Measurements from ENCODE around the gene ZKSCAN3. TPM values are rescaled to one million over a fixed set of nuclear protein-coding genes. Genes with fewer than 3 reads are reported as not detected.

The ZKSCAN3 gene
- total RNA-seq, 1 experiment from 2014 or later = 11.2 TPM

DNA sequence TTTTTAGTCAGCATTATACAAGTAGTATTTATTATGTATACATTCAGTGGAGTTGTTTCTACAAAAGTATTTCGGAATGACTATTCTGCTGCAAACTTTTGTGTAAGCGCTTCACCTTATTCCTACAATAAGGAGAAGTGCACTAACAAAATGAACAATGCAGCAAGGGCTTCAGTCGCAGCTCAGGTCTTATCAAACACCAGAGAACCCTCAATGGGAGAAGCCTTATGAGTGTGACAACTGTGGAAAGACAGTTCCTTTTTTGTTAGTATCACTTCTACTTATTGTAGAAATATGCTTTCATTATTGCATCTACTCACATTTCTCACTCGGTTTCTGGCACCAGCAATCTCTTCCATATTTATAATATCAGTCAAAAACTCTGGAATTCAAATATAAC lies 18.8 kb downstream of the ZKSCAN3 start:
- no peaks in the 10 kb centered on the region for H4K20me1 ChIP-seq (ENCODE audit: insufficient read depth)
- TF ChIP-seq EGR1 (IDR thresholded peaks at IDR 0.05; ENCODE audit: low read depth) = no peak
- TF ChIP-seq POLR2AphosphoS5 (IDR thresholded peaks at IDR 0.05; ENCODE audit: low read depth, low read length) = no peak
- no peak for TF ChIP-seq EZH2phosphoT487 (IDR thresholded peaks at IDR 0.05; ENCODE audit: borderline replicate concordance)
- TF ChIP-seq FOSL1 (IDR thresholded peaks at IDR 0.05; ENCODE audit: low read depth) = no peak
- TF ChIP-seq, protein P1, sequence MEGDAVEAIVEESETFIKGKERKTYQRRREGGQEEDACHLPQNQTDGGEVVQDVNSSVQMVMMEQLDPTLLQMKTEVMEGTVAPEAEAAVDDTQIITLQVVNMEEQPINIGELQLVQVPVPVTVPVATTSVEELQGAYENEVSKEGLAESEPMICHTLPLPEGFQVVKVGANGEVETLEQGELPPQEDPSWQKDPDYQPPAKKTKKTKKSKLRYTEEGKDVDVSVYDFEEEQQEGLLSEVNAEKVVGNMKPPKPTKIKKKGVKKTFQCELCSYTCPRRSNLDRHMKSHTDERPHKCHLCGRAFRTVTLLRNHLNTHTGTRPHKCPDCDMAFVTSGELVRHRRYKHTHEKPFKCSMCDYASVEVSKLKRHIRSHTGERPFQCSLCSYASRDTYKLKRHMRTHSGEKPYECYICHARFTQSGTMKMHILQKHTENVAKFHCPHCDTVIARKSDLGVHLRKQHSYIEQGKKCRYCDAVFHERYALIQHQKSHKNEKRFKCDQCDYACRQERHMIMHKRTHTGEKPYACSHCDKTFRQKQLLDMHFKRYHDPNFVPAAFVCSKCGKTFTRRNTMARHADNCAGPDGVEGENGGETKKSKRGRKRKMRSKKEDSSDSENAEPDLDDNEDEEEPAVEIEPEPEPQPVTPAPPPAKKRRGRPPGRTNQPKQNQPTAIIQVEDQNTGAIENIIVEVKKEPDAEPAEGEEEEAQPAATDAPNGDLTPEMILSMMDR (IDR thresholded peaks at IDR 0.05 in 2 of 3, conservative IDR thresholded peaks at IDR 0.05 in 1 of 3; ENCODE audit: borderline replicate concordance in 1 of 3, insufficient read depth in 1 of 3, low read depth in 2 of 3, low read length in 2 of 3) = no peak
- no peak for TF ChIP-seq CBX3 (IDR thresholded peaks at IDR 0.05; ENCODE audit: low read depth)
- TF ChIP-seq, protein P2, sequence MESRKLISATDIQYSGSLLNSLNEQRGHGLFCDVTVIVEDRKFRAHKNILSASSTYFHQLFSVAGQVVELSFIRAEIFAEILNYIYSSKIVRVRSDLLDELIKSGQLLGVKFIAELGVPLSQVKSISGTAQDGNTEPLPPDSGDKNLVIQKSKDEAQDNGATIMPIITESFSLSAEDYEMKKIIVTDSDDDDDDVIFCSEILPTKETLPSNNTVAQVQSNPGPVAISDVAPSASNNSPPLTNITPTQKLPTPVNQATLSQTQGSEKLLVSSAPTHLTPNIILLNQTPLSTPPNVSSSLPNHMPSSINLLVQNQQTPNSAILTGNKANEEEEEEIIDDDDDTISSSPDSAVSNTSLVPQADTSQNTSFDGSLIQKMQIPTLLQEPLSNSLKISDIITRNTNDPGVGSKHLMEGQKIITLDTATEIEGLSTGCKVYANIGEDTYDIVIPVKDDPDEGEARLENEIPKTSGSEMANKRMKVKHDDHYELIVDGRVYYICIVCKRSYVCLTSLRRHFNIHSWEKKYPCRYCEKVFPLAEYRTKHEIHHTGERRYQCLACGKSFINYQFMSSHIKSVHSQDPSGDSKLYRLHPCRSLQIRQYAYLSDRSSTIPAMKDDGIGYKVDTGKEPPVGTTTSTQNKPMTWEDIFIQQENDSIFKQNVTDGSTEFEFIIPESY (IDR thresholded peaks at IDR 0.05; ENCODE audit: extremely low read depth, insufficient replicate concordance, low read length) = no peak
- no peak for TF ChIP-seq JUND (IDR thresholded peaks at IDR 0.05)
- TF ChIP-seq SIN3A (IDR thresholded peaks at IDR 0.05; ENCODE audit: low read depth) = no peak
- TF ChIP-seq, protein P3, sequence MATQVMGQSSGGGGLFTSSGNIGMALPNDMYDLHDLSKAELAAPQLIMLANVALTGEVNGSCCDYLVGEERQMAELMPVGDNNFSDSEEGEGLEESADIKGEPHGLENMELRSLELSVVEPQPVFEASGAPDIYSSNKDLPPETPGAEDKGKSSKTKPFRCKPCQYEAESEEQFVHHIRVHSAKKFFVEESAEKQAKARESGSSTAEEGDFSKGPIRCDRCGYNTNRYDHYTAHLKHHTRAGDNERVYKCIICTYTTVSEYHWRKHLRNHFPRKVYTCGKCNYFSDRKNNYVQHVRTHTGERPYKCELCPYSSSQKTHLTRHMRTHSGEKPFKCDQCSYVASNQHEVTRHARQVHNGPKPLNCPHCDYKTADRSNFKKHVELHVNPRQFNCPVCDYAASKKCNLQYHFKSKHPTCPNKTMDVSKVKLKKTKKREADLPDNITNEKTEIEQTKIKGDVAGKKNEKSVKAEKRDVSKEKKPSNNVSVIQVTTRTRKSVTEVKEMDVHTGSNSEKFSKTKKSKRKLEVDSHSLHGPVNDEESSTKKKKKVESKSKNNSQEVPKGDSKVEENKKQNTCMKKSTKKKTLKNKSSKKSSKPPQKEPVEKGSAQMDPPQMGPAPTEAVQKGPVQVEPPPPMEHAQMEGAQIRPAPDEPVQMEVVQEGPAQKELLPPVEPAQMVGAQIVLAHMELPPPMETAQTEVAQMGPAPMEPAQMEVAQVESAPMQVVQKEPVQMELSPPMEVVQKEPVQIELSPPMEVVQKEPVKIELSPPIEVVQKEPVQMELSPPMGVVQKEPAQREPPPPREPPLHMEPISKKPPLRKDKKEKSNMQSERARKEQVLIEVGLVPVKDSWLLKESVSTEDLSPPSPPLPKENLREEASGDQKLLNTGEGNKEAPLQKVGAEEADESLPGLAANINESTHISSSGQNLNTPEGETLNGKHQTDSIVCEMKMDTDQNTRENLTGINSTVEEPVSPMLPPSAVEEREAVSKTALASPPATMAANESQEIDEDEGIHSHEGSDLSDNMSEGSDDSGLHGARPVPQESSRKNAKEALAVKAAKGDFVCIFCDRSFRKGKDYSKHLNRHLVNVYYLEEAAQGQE (IDR thresholded peaks at IDR 0.05; ENCODE audit: low read depth) = no peak
- TF ChIP-seq CEBPB (IDR thresholded peaks at IDR 0.05; ENCODE audit: low read depth) = no peak
- no peak for TF ChIP-seq POLR2A (IDR thresholded peaks at IDR 0.05; ENCODE audit: borderline replicate concordance, extremely low read depth, insufficient read depth, insufficient read length)
- TF ChIP-seq, protein P4, sequence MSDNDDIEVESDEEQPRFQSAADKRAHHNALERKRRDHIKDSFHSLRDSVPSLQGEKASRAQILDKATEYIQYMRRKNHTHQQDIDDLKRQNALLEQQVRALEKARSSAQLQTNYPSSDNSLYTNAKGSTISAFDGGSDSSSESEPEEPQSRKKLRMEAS (IDR thresholded peaks at IDR 0.05) = no peak
- TF ChIP-seq ELF1 (IDR thresholded peaks at IDR 0.05; ENCODE audit: borderline replicate concordance, low read depth) = no peak
- no peak for TF ChIP-seq RAD21 (IDR thresholded peaks at IDR 0.05; ENCODE audit: low read depth)
- no peak for TF ChIP-seq SP1 (IDR thresholded peaks at IDR 0.05; ENCODE audit: low read depth)
- no peak for TF ChIP-seq EZH2 (IDR thresholded peaks at IDR 0.05)
- ATAC-seq (no peak), DNase-seq (ENCODE audit: low read depth, low spot score) (no peak)
- H3K9me2 ChIP-seq (ENCODE audit: insufficient read depth) = no peaks in the 10 kb centered on the region
- H3K79me2 ChIP-seq (ENCODE audit: insufficient read depth, low read length) = no peaks in the 10 kb centered on the region
- no peaks in the 10 kb centered on the region for H3K4me1 ChIP-seq (ENCODE audit: control insufficient read depth in 1 of 2, insufficient read depth in 2 of 2, low read length in 2 of 2)
- H2AFZ ChIP-seq (ENCODE audit: low read depth, low read length, poor library complexity, severe bottlenecking) = no peak overlapping the region
- no peak overlapping the region for H3K27ac ChIP-seq (ENCODE audit: low read depth, low read length)
- no peaks in the 10 kb centered on the region for H3K27me3 ChIP-seq (ENCODE audit: insufficient read depth, low read length)
- H3K9ac ChIP-seq (ENCODE audit: low read length) = no peak overlapping the region
- POLR2A ChIA-PET = no interaction called here
- no TSS peak for BruUV-seq (replicated peaks)
- H3K36me3 ChIP-seq (ENCODE audit: control insufficient read depth in 1 of 2, insufficient read depth in 2 of 2, low read length in 2 of 2) = peaks cover 13 to 17% of the 10 kb centered on the region in 2 experiments; a peak in 3 of 4 replicates
- CTCF ChIA-PET = no interaction called here
- RAD21 ChIA-PET (ENCODE audit: low non-redundant PET in 1 of 2, low total read pairs in 2 of 2, uncharacterized antibody in 2 of 2, unreplicated experiment in 2 of 2) = no interaction called here
- H3K4me2 ChIP-seq (ENCODE audit: low read length) = no peak overlapping the region
- no peaks in the 10 kb centered on the region for H3K9me3 ChIP-seq (ENCODE audit: control insufficient read depth in 1 of 2, insufficient read depth in 1 of 2, low read depth in 1 of 2, low read length in 2 of 2)
- intact Hi-C loops (cut with micrococcal nuclease) = no loop called here
- no peak overlapping the region for H3K4me3 ChIP-seq (replicated peaks in 1 of 2; ENCODE audit: low read depth in 1 of 2, low read length in 2 of 2)

Measured in HCT116 (cell line).